T-helper 2 cell treated with Interferon-gamma antibody and Interleukin-4, amounts not matched to agents 5 μg/mL and 100 μg/mL, for 36 hours (primary cell): ENCODE results near the gene NPAS3.

ENCODE experiments used
- DNase-seq: peaks from one replicate; pipeline ENCODE4 v3.0.0; 2021; ENCODE audit warnings: low spot score
- H3K27ac Mint-ChIP-seq: one replicate; pipeline ENCODE4 v1.8.0; 2021; ENCODE audit warnings: mild to moderate bottlenecking, mixed read lengths
- H3K27me3 Mint-ChIP-seq: one replicate; pipeline ENCODE4 v1.8.0; 2021; ENCODE audit warnings: low read depth, mixed read lengths
- H3K36me3 Mint-ChIP-seq: one replicate; pipeline ENCODE4 v1.8.0; 2021; ENCODE audit warnings: low read depth, mixed read lengths
- H3K4me1 Mint-ChIP-seq: one replicate; pipeline ENCODE4 v1.8.0; 2021; ENCODE audit warnings: low read depth, mixed read lengths
- H3K4me3 Mint-ChIP-seq: one replicate; pipeline ENCODE4 v1.8.0; 2022; ENCODE audit warnings: mild to moderate bottlenecking, moderate library complexity, mixed read lengths
- H3K9me3 Mint-ChIP-seq: one replicate; pipeline ENCODE4 v1.8.0; 2021; ENCODE audit warnings: mixed read lengths

NPAS3 gene

GRCh38 chr14:33756833-33757232 lies 818.2 kb downstream of the NPAS3 start:
- no peak overlapping the region for H3K27ac Mint-ChIP-seq
- no peaks in the 10 kb centered on the region for H3K4me1 Mint-ChIP-seq
- no peaks in the 10 kb centered on the region for H3K9me3 Mint-ChIP-seq
- no peaks in the 10 kb centered on the region for H3K36me3 Mint-ChIP-seq
- no peak for DNase-seq
- H3K4me3 Mint-ChIP-seq = no peak overlapping the region
- peaks cover 5% of the 10 kb centered on the region for H3K27me3 Mint-ChIP-seq

- Mint-ChIP-seq H3K9me3 (no peaks in the 10 kb centered on the region), H3K4me1 (no peaks in the 10 kb centered on the region), H3K27ac (no peak overlapping the region), H3K36me3 (no peaks in the 10 kb centered on the region), H3K27me3 (peaks cover 5% of the 10 kb centered on the region), H3K4me3 (no peak overlapping the region)
- DNase-seq = no peak
Measured at GRCh38 chr14:33758547-33758946, 819.9 kb downstream of the NPAS3 start.

GRCh38 chr14:33762161-33762851 lies 823.6 kb downstream of the NPAS3 start:
- Mint-ChIP-seq H3K9me3 (no peaks in the 10 kb centered on the region), H3K4me3 (no peak overlapping the region), H3K27ac (no peak overlapping the region), H3K36me3 (no peaks in the 10 kb centered on the region), H3K4me1 (no peaks in the 10 kb centered on the region), H3K27me3 (peaks cover 5% of the 10 kb centered on the region)
- no peak for DNase-seq

DNA sequence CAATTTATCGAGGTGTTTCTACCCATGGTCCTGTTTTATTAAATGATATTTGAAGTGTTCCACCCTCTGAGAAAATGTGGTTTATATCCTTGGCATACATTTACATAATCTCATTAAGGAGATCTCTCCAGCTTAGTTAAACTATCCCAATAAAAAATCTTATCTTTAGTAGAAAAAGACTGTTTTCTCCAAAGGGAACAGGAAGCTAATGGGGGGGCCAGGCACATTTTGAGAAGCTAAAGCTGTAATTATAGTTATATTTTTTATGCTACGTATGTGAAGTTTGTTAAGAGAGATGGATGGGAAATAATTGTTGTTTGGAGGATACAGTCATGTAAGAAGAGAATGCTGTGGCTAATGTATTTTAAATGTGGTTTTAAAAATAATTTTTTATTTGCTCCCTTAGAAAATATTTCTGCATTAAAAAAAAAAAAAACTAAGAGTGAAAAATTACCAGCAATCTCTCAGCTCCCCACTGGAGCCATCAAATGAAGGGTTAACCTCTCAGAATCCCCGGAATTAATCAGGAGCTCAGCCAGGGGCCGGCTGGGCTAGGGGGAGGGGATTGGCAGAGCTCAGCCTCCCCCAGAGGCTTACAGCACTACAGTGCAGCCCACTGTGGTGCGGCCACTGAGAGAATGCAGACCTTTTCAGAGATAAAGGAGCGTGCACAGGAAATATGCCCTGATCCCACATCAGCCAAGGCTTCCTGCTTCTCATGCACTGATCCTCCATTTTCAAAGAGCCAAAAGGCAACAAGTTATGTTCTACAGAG lies 826.4 kb downstream of the NPAS3 start:
- Mint-ChIP-seq H3K27ac (no peak overlapping the region), H3K36me3 (no peaks in the 10 kb centered on the region), H3K27me3 (peaks cover 5% of the 10 kb centered on the region), H3K9me3 (no peaks in the 10 kb centered on the region), H3K4me1 (no peaks in the 10 kb centered on the region), H3K4me3 (no peak overlapping the region)
- DNase-seq = no peak

DNA sequence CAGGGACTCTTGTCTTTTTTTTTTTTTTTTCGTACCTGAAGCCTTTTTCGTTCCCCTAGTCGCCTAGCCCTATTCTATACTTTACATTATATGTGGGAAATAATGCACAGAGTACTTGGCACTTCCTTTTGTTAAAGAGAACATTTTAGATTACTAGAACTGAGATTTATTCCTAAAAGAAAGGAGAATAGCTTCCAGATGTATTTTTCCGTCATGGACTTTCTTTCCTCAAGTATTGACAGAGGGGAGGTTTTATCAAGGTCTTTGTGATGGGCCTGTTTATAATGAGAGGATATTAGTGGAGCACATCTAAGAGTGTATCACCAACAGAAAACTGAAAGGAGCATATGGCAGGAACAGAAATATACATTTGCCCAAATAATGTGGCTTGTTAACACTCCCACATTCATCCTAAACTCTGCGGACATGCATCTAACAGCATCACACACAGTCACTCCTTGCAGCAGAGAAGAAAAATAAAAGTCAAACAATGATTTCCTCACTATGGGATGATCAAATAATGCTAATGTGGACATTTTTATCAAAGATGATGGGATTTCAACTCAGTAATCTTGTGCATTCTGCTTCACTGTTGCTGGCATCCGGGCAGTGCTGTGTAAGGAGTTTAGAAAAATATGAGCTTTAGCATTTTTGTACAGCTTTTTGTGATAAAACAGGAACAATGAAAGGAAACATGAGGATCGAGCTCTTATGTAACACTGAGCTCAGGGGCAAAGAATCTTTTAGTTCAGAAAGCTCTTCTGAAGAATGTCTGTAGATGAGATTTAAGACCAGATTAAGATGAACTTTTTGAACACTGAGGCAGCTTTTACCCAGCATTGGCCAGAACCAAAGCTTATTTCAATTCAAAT lies 829.1 kb downstream of the NPAS3 start:
- no peaks in the 10 kb centered on the region for H3K36me3 Mint-ChIP-seq
- H3K27me3 Mint-ChIP-seq = peaks cover 3% of the 10 kb centered on the region
- no peak overlapping the region for H3K27ac Mint-ChIP-seq
- no peak for DNase-seq
- no peak overlapping the region for H3K4me3 Mint-ChIP-seq
- no peaks in the 10 kb centered on the region for H3K9me3 Mint-ChIP-seq
- H3K4me1 Mint-ChIP-seq = no peaks in the 10 kb centered on the region

DNA sequence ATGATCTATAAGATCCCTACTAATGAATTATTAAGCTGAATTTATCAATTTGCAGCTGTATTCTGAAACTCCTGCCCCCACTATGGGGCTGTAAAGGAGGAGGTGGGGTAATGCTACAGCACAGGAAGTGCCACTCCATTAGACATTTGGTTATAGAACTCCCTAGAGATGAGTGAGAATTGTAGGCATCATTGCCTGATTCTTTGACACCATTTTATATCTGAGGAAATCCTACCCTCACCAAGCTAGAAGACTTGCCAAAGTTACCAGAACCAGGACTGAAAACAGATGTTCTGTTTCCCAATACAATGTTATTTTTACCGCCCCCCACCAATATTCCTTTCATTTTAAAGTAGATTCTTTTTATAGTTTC lies 829.8 kb downstream of the NPAS3 start:
- Mint-ChIP-seq H3K9me3 (no peaks in the 10 kb centered on the region), H3K36me3 (no peaks in the 10 kb centered on the region), H3K27me3 (peaks cover 3% of the 10 kb centered on the region), H3K4me3 (no peak overlapping the region), H3K27ac (no peak overlapping the region), H3K4me1 (no peaks in the 10 kb centered on the region)
- DNase-seq = no peak

DNA sequence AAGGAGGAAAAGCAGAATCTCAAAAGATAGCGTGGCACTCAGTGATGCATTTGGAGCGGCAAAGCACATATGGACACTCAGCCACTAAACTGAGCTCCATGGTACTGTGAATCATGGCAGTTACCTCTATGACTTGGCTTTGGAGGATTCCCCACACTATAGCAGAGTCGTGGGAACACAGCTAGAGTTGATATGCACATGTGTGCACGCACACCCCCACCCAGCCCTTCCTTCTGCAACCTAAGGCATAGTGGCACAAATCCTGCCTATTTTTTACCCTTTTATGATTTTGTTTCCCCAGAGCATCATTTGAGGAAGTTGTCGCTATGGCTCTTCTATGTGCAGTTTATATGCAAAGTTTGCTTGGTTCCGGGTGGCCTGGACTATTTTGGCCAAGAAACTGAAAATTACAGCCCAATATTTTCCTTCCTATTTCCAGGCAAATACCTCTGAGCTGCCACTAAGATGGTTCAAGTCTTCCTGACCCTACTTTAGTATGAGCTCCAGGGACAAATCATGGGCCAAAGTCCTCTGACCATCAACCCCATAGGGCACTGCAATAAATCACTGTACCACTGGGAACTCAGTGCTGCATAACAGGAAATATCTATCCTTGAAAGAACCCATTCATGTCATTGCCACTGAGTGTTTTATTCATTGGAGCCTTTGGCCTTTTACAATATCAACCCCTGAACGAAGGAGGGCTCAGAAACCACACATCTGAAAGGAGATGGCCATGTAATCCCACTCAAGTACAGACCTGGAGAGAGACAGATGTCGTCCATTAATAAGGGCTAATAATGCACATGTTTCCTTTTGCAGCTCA lies 834.7 kb downstream of the NPAS3 start:
- H3K27ac Mint-ChIP-seq = no peak overlapping the region
- H3K9me3 Mint-ChIP-seq = no peaks in the 10 kb centered on the region
- no peaks in the 10 kb centered on the region for H3K36me3 Mint-ChIP-seq
- DNase-seq = no peak
- no peaks in the 10 kb centered on the region for H3K4me1 Mint-ChIP-seq
- H3K27me3 Mint-ChIP-seq = no peaks in the 10 kb centered on the region
- H3K4me3 Mint-ChIP-seq = no peak overlapping the region

DNA sequence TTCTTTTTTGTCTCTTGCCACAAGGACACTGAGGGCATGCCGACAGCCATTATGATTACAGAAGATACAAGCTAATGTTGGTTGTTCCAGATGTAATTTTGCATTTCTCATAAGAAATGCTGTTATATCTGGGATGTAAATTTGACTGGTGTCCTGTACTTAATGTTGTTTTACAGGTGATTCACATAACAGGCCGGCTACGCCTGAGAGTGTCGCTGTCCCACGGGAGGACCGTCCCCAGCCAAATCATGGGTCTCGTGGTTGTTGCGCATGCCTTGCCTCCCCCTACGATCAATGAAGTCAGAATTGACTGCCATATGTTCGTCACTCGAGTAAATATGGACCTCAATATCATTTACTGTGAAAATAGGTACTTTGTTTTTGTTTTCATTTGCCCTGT lies 835.5 kb downstream of the NPAS3 start:
- H3K4me1 Mint-ChIP-seq = no peaks in the 10 kb centered on the region
- no peak overlapping the region for H3K27ac Mint-ChIP-seq
- no peak for DNase-seq
- H3K36me3 Mint-ChIP-seq = no peaks in the 10 kb centered on the region
- no peaks in the 10 kb centered on the region for H3K9me3 Mint-ChIP-seq
- no peak overlapping the region for H3K4me3 Mint-ChIP-seq
- no peaks in the 10 kb centered on the region for H3K27me3 Mint-ChIP-seq

DNA sequence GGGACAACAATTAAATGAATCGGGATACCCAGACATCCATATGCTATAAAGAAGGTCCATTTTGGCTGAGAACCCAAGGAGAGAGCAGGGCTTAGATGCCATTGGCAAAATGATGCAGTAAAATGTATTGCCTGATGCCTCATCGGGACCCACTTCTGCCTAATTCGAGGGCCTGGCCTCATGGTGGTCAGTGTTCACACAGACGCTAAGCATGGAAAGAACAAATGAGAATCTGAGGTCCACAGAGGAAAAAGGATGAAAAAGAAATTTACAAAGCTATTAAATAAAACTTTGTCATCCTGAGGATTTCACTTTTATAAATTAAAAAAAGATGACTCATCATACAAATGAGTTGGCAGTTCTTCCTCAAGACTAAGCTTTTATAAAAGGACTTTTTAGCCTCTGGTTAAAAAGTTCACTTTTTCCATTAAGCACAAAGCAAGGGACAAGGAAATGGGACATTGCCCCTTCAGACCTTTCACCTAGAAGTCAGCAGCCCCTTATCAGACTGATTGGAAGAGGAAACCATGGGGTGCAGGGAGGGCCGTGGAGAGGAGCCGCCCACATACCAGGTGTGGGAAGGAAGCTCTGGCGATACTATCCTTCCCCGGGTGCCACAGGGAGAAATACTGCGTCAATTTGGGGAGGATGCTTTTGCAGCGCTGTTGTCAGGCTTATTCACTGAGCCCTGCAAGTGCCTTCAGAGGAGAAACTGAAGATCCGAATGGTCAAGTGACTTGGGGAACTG lies 836.2 kb downstream of the NPAS3 start:
- peaks cover 2% of the 10 kb centered on the region for H3K27me3 Mint-ChIP-seq
- H3K4me1 Mint-ChIP-seq = no peaks in the 10 kb centered on the region
- H3K4me3 Mint-ChIP-seq = no peak overlapping the region
- H3K9me3 Mint-ChIP-seq = no peaks in the 10 kb centered on the region
- H3K27ac Mint-ChIP-seq = no peak overlapping the region
- no peak for DNase-seq
- H3K36me3 Mint-ChIP-seq = no peaks in the 10 kb centered on the region

DNA sequence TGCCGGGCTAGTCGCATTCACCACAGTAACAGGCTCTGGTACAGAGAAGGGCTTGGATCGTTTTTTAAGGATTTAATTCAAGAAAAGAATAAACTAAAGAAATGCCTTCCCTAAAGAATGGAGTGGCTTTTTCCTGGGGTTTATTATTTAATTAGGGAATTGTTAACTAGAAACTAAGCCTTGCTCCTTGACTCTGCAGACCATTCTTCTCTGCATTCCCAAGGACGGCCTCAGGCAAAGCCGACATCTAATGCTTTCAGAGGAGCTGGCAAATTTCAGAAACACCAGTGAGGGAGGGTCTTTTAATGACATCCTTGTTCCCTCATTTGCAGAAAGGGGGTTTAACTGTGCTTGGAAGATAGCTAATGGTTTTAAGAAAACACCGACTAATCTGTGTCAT lies 838.2 kb downstream of the NPAS3 start:
- H3K27ac Mint-ChIP-seq = no peak overlapping the region
- no peak overlapping the region for H3K4me3 Mint-ChIP-seq
- no peaks in the 10 kb centered on the region for H3K4me1 Mint-ChIP-seq
- DNase-seq = no peak
- no peaks in the 10 kb centered on the region for H3K36me3 Mint-ChIP-seq
- no peaks in the 10 kb centered on the region for H3K9me3 Mint-ChIP-seq
- peaks cover 5% of the 10 kb centered on the region for H3K27me3 Mint-ChIP-seq

GRCh38 chr14:33777681-33778080 lies 839.0 kb downstream of the NPAS3 start:
- Mint-ChIP-seq H3K9me3 (no peaks in the 10 kb centered on the region), H3K27ac (no peak overlapping the region), H3K4me3 (no peak overlapping the region), H3K27me3 (peaks cover 8% of the 10 kb centered on the region), H3K4me1 (no peaks in the 10 kb centered on the region), H3K36me3 (no peaks in the 10 kb centered on the region)
- no peak for DNase-seq

- H3K36me3 Mint-ChIP-seq = no peaks in the 10 kb centered on the region
- H3K4me3 Mint-ChIP-seq = no peak overlapping the region
- H3K4me1 Mint-ChIP-seq = no peaks in the 10 kb centered on the region
- no peak overlapping the region for H3K27ac Mint-ChIP-seq
- DNase-seq = no peak
- peaks cover 8% of the 10 kb centered on the region for H3K27me3 Mint-ChIP-seq
- no peaks in the 10 kb centered on the region for H3K9me3 Mint-ChIP-seq
Measured at GRCh38 chr14:33780035-33780434, 841.4 kb downstream of the NPAS3 start.

- no peaks in the 10 kb centered on the region for H3K4me1 Mint-ChIP-seq
- H3K27ac Mint-ChIP-seq = no peak overlapping the region
- no peak for DNase-seq
- H3K36me3 Mint-ChIP-seq = no peaks in the 10 kb centered on the region
- no peak overlapping the region for H3K4me3 Mint-ChIP-seq
- peaks cover 10% of the 10 kb centered on the region for H3K27me3 Mint-ChIP-seq
- H3K9me3 Mint-ChIP-seq = no peaks in the 10 kb centered on the region
Measured at GRCh38 chr14:33781236-33781635, 842.6 kb downstream of the NPAS3 start.
